ENCODE data around the gene COL23A1.

The COL23A1 gene

DNA sequence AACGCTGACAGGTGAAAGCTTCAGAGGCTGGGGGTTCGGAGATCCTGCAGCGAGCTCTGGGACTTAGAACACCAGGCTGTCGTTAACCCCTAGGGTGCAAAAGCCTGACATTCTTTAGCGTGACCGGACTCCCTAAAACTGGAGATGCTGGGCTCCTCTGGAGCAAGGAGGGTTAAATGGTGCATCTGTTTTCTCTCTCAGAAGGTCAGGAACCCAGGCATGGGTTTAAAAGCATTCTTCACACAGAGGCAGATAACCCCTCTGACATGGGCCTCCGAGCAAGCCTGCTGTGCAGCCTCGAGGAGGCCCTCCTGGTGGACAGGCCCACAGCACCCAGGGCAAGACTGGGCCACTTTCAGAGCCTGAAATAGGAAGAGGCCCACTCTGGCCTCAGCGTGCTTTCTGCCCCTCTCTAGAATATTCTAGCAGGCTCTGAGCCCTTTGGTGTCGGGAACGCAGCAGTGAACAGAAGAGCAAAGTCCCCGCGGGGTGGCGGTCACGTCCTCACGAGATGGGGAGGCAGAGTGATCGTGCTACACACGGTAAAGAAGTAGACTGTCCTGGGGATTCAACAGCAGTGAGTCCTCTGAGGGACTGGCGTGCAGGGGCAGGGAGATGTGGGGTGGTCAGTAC, 124.8 kb downstream of the COL23A1 start:
- in situ Hi-C loops (cut with HindIII; ENCODE audit: low sequenced_read_pairs): no loop called here

GRCh38 chr5:178464431-178465048, 125.7 kb downstream of the COL23A1 start:
- in situ Hi-C loops (cut with HindIII; ENCODE audit: low sequenced_read_pairs): no loop called here

DNA sequence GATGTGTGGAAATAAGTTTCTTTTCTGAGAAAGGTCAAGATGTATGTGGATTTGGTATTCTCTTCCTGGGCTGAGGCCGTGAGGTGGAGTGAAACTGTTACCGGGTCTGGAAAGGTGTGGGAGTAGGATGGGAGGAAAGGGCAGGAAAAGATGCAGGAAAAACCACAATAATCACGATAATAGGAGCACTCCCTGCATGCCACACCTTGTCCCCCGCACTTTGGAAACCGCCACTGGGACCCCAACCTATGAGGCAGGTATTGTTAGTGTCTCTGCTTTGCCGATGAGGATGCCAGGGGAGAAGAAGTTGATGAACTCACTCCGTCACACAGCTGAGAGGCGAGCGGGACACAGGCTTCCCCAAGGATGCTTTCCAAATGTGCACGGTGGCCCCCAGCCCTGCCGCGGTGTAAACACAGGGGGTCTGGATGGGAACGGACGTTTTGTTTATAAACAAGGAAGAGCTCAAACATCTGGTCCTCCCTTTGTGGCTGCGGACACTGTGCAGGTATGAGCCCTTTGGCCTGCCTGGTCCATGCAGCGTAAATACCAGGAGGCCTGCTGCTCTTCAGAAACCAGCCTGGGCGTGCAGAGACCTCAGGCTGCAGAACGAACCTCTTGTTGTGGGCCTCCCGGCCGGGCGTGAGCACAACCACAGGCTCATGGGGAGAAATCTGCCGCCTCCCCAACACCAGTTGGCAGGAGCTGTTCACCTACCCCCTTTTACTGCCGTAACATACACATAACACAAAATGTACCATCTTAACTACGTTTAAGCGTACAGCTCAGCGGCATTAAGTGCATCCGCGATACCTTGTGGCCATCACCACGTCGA, 126.7 kb downstream of the COL23A1 start:
- in situ Hi-C loops (cut with HindIII; ENCODE audit: low sequenced_read_pairs): no loop called here

- in situ Hi-C loops (cut with HindIII; ENCODE audit: low sequenced_read_pairs): no loop called here
Observed at GRCh38 chr5:178462816-178463215, 127.4 kb downstream of the COL23A1 start.

DNA sequence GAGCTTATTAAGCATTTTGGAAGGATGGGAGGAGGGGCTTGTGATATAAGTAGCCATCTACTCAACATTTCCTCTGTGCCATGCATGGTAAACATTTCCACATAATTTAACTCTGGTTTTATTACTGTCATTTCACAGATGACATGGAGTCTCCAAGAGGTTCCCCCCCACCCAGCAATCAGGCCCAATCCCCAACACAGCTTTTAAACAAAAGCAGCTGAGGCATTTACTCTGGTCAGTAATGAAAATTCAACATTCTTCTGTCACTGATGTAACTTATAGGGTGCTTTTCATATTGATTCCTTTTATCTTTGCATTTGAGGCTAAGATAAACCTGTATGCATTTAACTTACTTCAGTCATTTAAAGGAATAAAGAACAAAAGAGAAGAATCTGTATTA, 128.1 kb downstream of the COL23A1 start:
- in situ Hi-C loops (cut with HindIII; ENCODE audit: low sequenced_read_pairs): no loop called here

DNA sequence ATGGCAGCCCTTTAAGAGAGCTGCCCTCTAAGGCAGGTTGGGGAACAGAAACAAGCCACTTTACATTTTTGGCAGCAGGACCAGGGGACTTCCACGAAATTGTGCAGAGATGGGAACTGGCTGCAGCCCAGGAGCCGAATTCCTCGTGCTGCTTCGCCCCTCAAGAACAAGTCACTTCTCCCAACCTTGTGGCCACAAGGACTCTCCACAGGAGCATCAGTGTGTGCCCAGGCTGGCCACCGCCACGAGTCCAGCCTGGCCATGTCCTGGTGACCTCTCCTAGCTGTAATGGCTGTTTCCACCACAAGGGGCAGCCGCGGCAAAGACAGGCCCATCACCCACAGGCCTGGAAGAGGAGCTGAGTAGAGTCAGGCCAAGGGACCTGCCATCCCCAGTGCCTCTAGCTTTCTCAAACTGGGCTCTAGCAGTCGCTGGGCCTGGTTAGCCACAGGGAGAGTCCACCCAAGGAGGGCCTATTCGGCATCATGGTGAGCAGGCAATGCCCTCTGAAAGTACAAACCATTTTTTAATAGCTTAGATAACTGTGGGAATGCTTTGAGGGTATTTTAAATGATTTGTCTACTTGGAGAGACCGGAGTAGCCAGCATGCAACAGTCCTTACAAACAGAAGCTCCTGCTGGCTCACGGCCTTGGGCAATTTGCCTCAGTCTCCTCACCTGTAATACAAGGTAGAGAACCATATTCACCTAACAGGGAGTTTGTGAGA, 129.0 kb downstream of the COL23A1 start:
- in situ Hi-C loops (cut with HindIII; ENCODE audit: low sequenced_read_pairs): no loop called here

DNA sequence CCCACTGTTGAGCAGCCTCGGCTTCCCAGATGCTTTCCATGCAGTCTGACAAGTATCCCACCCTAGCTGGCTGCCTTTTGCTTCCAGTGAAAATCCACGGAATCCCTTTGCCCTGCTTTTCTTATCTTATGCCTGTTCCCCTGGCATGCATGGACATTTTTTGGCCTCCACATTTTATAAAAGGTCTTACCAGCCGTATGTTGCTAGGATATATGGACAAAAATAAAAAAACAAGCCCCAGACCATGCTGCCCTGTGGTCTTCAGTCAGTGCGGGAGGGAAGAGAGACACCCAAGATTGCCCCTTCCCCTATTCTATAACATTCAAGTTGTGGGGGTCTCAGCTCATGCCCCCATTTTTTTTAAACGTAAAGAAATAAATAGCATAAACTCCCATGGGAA, 129.6 kb downstream of the COL23A1 start:
- in situ Hi-C loops (cut with HindIII; ENCODE audit: low sequenced_read_pairs): no loop called here

DNA sequence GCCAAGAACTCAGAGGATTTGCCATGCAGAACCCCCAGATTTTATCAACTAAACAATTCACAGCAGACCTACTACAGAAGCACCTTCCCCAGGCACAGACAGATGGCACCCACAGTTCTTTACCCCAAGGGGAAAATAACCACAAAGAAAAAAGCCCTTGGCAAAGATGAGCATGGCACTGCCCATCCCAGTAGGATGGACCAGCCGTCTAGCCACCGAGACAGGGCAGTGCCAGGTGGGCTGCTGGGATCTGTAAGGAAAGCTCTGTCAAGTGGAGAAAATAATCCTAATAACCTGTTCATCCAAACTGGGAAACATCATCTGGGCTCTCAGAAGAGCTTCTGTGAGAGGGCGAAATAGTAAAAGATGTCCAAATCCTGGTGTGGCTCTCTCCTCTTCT, 130.0 kb downstream of the COL23A1 start:
- in situ Hi-C loops (cut with HindIII; ENCODE audit: low sequenced_read_pairs): no loop called here

DNA sequence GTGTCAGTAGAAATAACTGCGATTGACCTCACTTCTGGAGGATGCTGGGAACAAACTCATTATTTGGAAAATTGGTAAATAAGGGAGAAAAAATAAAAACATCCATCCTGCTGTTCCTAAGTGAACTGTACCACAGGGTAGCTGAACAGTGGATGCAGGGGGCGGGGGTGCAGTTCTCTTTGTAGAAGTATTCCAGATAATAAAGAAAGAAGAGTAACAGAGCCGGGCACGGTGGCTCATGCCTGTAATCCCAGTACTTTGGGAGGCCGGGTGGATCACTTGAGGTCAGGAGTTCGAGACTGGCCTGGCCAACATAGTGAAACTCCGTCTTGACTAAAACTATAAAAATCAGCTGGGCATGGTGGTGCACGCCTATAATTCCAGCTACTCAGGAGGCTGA, 132.1 kb downstream of the COL23A1 start:
- in situ Hi-C loops (cut with HindIII; ENCODE audit: low sequenced_read_pairs): no loop called here

- in situ Hi-C loops (cut with HindIII; ENCODE audit: low sequenced_read_pairs): no loop called here
Observed at GRCh38 chr5:178457471-178457870, 132.7 kb downstream of the COL23A1 start.

DNA sequence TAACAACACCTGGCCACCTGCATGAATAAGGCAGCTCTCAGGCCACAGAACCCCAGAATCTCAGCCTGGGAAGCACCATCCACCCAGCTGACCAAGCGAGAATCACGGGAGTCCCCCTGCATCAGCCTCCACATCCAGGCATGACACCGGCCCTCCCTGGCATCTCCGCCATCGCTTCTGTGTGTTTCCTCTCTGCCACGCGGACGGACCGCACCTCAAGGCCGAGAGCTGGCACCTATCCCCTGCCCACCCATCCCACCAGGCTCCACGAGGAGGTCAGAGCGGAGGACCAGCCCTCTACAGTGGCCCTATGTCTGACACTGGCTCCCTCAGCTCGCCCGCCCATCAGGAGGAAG, 134.7 kb downstream of the COL23A1 start:
- in situ Hi-C loops (cut with HindIII; ENCODE audit: low sequenced_read_pairs): no loop called here

DNA sequence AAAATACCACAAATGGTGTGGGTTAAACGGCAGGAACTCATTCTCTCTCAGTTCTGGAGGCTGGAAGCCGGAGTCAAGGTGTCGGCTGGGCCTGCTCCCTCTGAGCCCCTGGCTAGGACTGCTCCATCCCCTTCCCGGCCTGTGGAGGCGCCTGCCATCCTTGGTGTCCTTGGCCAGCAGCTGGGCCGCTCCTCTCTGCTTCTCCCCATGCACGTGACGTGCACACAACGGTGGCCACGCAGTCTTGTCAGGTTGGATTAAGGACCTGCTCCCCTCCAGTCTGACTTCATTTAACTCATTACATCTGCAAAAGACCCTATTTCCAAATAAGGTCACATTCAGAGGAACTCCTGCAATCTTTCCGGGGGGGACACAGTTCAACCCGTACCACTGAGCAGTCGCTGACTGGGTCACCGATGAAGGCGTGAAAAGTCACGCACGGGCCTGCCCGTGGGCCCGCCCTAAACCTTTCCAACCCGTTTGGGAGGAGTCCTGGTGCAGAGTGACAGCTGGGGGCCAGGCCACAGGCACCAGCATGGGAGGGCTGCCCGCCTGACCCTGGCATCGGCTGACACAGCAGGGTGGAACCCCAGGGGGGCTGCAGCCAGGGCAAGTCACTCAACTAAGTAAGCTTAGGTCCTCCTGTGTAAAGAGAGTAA, 135.2 kb downstream of the COL23A1 start:
- in situ Hi-C loops (cut with HindIII; ENCODE audit: low sequenced_read_pairs): no loop called here

GRCh38 chr5:178454303-178454702, 135.9 kb downstream of the COL23A1 start:
- in situ Hi-C loops (cut with HindIII; ENCODE audit: low sequenced_read_pairs): no loop called here

DNA sequence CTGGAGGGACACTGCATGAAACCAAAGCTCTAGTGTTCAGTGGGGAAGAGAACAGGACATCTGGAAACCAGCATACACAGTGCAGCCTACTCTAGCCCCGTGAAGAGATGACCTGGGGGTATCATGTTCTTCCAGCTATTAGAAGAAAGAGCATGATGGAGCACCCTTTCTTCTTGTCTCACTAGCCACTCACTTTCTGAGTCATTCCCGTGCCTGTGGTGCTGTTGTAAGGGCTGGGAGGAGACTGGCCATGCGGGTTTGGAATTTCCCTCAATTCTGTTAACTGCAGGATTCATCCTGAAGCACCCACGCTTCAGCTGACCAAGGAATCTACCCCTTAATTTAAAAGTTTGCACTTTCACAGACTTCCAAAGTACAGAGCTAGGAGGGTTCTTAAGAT, 137.0 kb downstream of the COL23A1 start:
- in situ Hi-C loops (cut with HindIII; ENCODE audit: low sequenced_read_pairs): no loop called here

DNA sequence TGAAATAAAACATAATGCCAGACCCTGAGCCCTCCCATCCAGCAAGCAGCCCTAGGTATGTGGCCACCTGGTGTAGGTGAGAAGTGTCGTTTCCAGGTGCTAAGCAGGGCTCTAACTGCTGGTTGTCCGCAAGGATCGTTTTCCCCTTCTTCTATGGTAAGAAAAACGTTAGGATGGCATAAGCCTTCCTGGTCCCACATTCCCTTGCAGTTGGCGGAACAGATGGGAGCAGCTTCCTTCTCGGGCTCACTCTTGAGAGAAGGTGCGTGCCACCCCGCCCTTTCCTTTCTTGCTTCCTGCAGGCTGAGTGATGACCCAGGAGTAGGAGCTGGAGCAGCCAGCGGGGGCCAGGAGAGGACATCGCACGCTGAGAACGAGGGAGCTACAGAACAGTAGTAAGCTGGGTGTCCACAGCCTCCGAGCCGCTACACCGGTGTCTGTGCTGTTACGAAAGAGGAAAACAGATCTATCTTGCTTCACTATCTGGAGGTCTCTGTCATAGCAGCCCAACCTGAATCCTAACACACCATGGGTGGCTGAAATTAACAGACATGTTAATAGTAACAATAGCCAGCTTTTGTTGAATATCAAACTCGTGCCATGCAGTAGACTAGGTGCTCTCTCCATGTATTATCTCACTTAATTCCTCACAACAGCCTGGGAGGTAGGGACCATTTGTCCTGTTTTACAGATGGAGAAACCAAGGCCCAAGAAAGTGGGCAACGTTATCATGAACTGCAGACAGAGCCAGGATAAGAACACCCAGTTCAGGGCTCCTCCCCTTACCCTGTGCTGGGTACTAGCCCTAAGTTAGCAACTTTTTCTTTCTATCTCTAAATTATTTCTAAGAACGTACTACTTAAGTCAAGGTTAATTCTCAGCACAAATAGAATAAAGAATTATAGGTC, 139.8 kb downstream of the COL23A1 start:
- in situ Hi-C loops (cut with HindIII; ENCODE audit: low sequenced_read_pairs): no loop called here

DNA sequence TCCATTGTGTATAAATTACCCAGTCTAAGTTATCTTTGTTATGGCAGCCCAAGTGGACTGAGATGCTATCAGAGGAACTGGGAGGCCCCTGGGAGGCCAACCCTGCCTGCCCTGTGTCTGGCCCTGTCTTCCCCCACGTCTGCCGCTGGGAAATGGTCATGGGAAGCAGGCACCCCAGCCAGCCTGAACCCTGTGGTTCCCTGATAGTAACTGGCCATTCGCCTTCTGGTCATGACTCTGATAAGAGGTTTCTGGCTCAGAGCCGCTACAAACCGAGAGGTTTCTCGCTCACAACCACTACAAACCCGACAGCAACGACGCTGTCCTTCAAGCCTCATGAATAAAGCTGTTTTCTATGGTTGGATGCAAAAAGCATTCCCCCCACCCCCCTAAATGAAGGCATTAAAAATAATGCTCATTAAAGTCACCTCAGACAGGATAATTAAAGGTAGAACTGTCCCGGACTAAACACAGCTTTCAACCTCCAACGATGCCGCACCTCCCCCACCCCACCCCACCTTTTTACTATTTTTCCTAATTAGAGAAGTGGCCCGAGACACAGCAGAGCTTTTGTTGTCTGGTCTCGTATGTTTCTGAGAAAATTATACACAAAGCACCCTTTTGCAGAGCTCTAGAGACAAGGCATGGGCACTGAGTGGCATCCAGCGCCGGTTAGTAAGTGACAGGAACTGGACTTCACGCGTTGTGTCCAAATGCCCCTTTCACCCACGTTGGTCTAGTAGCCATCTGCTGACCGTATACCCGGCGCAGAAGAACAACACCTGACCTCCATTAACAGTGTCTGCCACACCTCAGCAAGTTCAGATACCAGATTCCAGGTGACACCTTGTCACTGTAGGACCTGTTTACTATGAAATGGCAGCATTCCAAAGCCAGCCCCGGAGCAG, 140.8 kb downstream of the COL23A1 start:
- in situ Hi-C loops (cut with HindIII; ENCODE audit: low sequenced_read_pairs): no loop called here

DNA sequence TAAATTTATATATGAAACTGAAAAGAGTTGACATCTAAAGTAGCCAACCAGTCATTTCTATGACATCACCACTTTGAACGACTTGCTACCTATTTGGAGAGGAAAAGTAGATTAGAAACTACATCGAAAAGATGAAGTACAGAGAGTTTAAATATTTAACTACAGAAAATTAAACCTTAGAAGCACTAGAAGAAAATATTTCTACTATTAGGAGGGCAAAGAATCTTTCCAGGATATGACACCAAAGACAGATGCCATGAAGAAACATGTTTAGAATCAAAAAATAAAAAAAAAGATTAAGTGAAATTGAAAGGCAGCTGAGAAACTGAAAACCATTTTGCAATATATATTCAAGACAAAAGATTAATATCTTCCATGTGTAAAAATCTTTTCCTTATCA, 144.7 kb downstream of the COL23A1 start:
- in situ Hi-C loops (cut with HindIII; ENCODE audit: low sequenced_read_pairs): no loop called here

DNA sequence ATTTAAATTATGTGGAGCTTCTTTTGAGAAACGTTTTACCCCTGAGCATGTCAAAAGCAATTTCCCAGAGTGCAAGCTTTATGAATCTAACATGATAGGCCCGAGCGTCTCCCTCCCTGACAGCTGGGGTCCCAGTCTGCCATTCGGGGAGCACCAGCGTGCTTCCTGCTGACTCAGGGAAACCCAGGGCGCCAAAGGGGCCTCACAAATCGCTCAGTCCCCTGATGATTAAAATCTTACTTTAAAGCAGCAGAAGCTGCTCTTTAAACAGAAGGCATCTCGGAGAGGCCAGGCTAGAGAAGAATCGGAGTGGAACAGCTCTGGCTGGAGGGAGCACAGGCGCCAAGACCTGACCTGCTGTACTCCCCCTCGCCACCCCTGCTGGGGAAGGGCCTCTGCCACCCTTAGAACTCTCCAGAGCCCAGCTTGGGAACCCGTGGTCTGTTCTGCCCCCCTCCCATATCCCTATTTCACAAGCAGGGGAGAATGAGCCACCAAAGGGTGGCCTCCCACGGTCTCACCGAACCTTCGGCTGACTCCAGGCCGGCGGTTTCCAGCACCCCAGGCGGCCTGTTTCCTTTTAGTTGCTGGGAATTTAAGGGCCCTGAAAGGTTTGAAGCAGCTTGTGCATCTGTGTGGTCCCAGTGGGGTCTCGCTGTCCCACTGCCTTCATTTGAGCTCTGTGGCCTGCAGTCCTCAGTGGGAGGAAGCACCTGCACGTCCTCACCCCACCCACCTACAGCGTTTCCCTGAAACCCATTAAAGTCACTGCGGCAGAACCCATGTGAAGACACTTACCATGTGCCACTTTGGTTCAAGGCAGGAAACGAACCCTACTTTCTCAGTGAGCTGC, 147.6 kb downstream of the COL23A1 start:
- in situ Hi-C loops (cut with HindIII; ENCODE audit: low sequenced_read_pairs): no loop called here

Data from DLD1 (cell line).